ENCODE data around the gene SPTBN1.

SPTBN1 gene

GRCh38 chr2:54434711-54435110 lies 21.4 kb upstream of the SPTBN1 start:
- DNase-seq = no peak

DNA sequence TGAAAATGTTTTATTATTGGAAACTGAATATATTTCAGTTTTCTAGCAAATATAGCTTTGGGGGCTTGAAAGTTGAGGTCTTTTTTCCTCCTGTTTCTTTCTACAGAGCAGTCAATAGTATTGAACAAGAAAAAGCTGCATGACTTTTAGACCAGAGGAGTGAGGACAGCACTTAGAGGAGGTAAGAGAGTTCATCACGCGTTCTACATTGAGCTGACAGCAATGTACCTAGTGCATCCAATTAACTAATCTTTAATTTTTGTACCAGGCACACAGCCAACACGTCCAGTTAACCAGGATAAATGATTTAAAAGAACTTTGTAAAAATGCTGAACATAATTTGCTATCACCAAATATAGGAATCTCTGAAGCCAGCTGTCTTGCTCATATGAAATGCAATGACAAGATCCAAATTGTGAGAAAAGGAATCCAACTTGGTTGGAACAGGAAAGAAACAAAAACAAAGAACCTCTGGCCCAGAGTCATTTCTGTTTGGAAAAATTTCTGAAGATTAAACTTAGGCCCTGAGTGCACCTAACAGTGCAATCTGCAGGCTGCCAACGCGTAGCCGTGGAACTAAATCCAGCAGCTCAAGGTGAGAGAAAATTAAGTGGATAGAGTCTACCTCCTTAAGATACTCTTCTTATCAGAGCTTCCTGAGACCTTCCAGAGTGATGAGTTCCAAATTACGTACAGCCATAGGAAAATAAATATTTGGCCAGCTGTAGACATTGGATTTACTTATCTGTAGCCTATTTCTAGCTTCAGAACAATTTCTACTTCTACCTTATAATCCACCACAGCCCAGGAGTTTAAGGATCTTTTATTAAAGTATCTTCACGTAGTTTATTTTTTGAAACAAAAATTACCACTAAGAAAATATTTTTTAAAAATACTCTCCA lies 20.6 kb upstream of the SPTBN1 start:
- DNase-seq = no peak

DNA sequence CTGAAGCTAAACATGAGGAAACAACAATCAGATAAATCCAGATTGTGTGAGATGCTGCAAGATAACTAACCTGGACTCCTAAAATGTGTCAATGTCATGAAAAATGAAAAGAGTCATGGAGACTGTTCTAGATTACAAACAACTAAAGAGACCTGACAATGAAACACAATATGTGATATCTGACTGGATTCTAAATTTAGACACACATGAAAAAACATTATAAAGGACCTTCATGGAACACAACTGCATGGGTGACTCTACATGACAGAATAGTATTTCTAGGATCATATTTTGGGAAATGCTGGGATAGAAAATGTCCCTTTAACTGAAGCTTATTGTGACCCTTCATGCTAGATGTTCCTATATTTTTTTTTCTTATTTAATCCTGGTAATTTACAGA lies 18.5 kb upstream of the SPTBN1 start:
- DNase-seq = no peak

DNA sequence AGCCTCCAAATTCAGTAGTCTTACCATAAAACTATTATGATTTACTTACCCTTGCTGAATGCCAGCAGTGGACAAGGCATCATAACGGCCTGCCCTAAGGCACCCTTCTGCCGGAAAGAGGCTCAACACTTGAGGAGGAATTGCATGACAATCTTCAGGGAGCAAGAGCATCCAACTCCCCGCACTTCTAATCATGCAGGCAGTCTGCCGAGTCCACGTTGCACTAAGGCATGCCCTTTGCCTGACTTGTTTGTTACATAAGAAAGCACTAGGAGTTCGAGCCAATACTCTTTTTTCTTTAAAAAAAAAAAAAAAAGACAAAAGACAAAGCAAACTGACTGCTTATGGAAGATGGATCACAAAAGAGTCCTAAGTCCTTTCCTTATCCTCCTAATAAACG lies 17.9 kb upstream of the SPTBN1 start:
- DNase-seq = no peak

- no peak for DNase-seq
Observed at GRCh38 chr2:54439582-54439981, 16.5 kb upstream of the SPTBN1 start.

GRCh38 chr2:54440050-54440449 lies 16.1 kb upstream of the SPTBN1 start:
- DNase-seq = no peak

DNA sequence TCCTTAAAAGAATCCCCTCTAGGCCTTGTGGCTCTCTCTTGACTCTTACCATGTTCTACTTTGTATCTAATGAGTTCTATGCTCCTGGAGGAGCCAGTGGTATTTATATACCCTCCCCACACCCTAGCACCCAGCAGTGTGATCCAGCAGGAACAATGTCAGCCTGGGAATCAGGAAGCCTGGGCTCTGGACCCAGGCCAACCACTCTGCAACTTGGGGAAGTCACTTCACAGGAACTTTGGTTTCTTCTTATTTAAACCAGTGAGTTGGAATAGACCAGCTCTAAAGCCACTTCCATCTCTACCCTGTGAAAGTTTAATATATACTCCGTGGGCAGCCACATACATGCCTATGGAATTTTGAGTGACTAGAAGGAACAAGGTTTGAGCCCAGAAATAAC lies 11.6 kb upstream of the SPTBN1 start:
- no peak for DNase-seq

DNA sequence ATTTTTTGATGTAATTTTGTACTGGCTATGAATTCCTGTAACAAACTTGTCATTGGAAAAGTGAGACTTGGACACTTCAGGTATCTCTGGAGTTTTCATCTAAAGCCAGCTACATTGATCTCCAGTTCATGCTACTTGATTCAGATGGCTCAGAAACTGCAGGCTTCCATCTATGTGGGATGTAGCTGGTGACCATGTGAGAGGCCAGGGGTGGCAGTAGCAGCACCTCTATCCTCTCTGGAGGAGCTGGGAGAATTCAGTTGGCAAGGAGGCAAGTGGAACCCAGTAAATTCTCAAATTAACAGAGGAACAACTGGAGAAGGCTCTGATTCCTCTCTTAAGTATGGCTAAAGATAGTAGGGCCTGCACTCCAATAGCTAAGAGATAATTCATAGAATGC lies 10.0 kb upstream of the SPTBN1 start:
- DNase-seq = no peak

- DNase-seq = no peak
Observed at GRCh38 chr2:54446625-54447024, 9.5 kb upstream of the SPTBN1 start.

DNA sequence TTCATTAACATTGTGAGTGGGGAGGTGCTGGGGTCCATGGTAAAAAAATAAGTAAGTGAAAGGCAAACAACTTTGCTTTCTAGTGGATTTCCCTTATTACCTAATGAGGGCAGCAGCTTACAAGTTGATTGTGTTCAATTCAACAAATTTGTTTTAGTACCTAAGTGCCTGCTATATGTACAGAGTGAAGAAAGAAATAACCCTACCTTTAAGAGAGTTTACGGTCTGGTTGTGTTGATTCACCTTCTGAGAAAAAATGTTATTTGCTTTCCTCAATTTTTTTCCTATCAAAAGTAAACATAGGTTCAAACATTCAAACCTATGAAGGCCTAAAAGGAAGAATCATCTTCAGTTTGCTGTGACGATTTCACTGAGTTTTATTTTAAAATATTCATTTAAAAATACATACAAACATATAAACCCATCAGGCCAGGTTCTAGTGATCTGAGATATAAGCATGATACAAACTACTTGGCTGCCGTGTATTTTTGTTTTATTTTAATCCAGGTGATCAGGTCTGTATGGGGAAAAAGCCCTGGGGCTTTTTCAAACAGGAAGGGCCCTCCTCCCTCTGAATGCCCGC lies 1.5 kb upstream of the SPTBN1 start:
- no peak for DNase-seq

DNA sequence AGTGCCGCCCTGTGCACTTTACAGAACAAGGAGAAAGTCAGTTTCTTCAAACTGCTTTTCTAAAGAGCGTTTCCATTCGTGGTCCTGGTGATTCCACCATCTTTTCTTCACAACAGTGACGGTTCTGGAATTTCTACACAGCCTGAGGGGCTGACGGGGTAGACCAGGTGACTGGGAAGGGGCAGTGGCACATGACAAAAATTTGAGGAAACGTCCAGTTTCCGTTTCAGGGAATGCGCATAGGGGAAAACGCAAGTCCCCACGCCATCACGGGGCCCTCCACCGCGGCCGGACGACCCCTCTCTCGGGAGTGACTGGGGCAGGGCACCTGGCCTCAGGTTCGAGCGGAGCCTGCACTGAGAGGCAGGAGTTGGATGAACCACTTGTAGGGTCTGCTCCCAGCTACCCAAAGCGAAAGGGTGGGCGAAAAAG lies 980 bp upstream of the SPTBN1 start:
- DNase-seq = no peak

DNA sequence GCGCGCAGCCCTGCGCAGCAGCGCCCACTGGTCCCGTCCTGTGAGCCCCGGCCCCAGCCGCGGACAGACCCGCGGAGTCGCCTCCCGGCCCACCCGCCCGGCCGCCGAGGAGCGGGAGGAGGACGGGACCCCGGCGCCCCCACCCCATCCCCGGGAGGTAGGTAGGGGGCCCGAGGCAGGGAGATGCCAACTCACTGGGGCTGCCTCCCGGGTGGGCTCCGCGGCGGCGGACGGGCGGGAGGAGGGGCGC lies 160 bp downstream of the SPTBN1 start:
- no peak for DNase-seq

DNA sequence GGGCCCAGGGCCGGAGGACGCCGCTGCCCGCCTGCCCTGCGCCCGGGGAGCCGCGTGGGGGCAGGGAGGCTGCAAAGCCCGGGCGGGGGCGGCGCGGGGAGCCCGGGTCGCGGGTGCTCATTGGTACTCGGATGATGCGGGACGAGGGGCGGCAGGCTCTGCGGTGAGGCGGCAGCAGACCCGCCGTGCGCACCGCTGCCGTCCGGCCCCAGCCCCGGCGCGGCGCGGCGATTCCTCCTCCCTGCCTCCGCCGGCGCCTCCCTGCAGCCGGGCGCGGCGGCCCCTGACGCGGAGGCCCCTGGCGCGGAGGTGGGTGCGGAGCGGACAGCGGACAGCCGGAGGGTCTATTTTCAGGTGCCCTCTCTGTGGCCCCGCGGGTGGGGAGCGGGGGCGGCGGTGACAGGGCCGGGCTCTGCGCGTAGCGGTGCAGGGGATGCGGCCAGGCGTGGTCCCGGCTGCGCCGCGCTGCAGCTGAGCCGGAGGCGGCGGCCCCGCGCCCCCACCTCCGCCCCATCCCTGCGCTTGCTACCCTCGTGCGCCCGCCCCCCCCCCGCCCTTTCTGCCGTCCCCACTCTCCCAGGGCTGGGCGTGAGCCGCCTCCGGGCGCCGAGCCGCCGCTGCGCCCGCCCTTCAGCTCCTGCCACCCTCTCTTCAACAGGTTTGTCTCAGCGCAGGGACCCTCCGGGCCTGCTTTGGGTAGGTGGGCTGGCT lies 640 bp downstream of the SPTBN1 start:
- DNase-seq = no peak

GRCh38 chr2:54457323-54458023 lies 1.3 kb downstream of the SPTBN1 start:
- DNase-seq = no peak

DNA sequence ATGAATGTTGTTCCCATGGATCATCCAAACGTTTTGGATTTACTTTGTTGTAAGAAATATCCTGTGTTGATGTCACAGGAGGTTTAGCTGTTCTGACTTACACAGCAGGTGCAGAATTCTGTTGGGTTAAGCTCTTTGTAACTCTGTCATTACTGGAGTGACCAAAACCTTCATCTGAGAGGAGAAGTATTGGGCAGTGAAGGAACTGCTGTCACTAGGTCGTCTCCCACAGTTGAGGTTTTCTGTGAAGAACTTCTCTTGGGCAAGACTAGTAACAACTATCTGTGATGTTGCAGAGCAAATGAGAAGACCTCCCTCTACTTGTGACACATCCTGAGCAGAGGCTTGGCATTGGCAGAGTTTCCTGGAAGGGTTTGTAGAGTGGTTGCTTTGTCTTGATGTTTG lies 2.9 kb downstream of the SPTBN1 start:
- no peak for DNase-seq

DNA sequence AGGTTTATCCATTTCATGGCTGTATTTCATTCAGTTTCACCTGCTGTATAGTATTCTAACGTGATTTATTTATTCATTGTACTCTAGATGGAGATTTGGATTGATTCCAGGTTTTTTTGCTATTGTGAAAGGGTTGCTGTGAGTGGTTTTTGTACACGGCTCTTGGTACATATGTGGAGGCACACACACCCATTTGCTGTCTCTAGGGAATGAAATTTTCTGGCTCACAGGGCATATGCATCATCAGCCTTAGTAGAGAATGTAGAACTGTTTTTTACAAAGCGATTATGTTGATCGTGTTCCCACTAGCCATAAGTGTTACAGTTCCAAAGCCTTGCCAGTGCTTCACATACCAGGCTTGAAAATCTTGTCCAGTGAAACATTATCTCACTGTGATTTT lies 5.1 kb downstream of the SPTBN1 start:
- no peak for DNase-seq

- DNase-seq = no peak
Observed at GRCh38 chr2:54464341-54464740, 8.2 kb downstream of the SPTBN1 start.

- DNase-seq = no peak
Observed at GRCh38 chr2:54465143-54465542, 9.0 kb downstream of the SPTBN1 start.

- DNase-seq = no peak
Observed at GRCh38 chr2:54466870-54467269, 10.7 kb downstream of the SPTBN1 start.

- no peak for DNase-seq
Observed at GRCh38 chr2:54468673-54469072, 12.5 kb downstream of the SPTBN1 start.

- DNase-seq = no peak
Observed at GRCh38 chr2:54469484-54470053, 13.4 kb downstream of the SPTBN1 start.

GRCh38 chr2:54470266-54470938 lies 14.3 kb downstream of the SPTBN1 start:
- no peak for DNase-seq

- DNase-seq = no peak
Observed at GRCh38 chr2:54471221-54471711, 15.1 kb downstream of the SPTBN1 start.
